Stimulated activated CD4-positive, alpha-beta T cell treated with anti-CD3 and anti-CD28 coated beads, Interleukin-12 subunit alpha, Interleukin-12 subunit beta, amount 100 ng/mL, for 24 hours (primary cell): ENCODE data around the gene DIAPH2.

ENCODE experiments used
- DNase-seq, 2 experiments: peaks; one replicate each; pipeline ENCODE4 v3.0.0-alpha.2; 2020; ENCODE audit warnings: low read depth in 2 of 2

Gene DIAPH2

DNA sequence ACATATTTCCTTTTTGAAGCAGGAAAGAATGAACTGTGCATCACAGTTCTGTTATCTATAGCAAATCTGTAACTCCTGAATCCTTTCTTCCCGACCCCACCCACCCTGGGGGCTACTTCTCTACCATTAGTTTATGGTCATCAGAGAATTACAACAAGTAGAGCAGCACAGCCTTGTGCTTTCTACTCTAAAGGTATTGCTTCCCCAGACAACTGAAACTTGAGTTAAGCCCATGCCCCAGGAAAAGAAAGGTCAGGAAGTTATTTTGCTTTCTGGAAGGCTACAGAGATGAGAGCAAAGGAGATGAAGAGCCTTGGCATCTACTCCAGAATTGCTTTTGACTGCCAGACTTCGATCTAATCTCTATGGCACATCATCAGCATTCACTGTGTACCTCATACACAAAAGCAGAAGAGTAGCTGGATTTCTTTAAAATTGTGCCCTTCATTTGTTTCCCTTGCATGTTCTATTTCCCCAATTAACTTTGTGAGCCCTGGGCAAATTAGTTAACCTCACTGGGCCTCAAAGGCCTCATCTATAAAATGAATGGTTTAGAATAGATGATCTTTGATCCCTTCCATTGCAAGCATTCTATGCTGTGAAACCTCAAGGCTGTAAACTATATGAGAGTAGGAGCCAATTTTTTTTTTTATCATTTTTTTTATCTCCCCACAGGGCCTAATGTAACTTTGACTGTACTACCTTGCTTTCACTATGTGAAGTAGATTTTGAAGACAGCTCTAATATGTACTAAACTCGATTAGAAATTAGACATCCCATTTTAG, 794.7 kb downstream of the DIAPH2 start:
- no peak for DNase-seq

DNA sequence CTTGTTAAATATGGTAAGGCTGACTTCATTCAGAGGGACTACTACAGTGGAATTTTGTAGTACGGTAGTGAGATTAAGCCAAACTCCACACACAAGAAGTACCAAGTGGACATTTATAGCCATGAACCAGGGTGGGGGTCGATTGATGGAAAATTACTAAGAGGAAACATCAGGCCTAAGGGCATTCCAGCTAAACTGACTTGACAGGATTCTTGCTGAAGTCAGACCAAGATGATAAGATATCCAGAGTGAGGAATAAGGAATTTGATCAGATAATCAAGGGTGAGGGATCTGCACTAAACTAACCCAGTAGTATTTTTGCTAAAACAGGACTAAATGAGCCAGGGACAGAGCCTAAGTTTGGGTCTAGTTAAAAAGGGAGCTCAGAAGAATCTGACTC, 796.6 kb downstream of the DIAPH2 start:
- no peak for DNase-seq

DNA sequence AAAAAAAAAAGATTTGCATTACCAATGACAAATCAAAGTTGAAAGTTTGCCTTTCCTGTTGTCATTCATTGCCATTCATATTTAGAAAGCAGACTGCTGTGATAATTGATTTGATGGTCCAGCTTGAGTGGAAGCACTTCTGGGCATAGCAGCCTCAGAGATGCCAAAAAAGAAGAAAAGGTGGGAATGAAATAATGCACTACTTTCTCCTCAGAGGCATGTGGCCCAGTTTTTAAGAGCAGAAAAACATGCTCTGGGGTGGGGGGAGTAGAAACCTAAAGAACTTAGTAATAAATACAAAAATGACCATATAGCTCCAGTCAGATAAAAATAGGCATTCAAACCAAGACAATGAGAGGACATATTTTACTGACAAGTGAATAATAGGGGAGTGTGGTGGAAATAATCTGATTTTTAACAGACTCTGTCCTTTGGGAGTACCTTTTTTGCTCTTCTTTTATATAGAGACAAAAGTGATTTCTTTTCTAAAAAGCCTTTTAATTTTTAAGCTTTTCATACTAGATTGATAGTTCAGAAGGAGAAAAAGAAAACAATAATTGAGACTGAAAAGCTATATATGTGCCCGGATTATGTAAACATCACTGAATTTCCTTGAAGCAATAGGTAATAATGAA, 798.1 kb downstream of the DIAPH2 start:
- DNase-seq: no peak

DNA sequence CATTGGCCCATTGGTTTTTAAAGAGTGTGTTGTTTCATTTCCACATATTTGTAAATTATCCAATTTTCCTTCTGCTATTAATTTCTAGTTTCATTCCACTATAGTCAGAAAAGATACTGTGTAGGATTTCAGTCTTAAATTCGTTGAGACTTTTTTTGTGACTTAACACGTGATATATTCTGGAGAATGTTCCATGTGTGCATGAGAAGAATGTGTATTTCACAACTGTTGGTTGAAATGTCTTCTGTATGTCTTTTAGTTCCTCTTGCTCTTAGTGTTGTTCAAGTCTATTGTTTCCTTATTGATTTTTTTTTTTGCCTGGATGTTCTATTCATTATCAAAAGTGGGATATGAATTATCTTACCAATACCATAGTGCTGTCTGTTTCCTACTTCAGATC, 806.0 kb downstream of the DIAPH2 start:
- DNase-seq: no peak

DNA sequence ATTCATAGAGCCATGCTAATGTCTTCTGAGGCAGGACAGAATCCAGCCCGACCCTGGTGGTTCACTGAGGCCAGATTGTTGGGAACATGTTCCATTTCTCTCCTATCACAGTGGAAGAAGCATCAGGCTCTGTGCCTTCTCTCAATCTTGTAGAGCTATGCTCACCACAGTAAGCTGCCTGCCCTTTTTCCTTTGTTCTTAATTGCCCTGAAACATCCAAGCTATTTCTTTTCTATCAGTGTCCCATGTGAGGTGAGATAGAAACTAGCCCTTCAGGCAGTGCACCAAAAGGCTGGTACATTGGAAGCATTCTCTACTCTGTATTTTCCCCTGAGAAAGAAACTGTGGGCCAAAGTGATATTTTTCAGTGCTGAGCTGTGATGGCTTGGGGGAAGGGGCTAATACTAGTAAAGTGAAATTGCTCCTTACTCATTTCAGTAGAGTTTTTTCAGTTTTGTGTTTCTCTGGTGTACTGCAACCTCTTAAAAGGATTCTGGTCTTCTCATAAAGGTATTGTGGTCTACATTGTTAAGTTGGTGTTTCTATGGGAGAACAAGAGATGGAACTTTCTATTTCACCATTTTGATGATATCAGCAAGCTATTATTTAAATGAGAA, 810.2 kb downstream of the DIAPH2 start:
- DNase-seq: no peak

DNA sequence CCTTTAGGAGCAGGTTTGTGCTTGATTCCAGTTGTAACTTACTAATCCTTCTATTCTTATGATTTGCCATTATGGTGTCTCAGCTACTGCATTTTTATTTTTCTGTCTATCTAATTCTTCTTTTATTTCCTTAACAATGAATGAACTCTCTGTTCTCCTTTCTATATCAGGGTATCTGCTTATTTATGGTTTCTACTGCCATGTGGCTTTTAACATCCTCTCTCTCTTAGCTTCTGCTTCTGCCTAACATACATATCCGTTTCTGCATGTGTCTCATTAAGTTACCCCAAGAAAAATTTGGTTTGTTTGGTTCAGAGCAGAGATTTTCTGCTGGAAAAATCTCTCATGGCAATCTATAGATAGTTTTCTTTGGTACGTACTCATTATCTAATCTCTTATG, 813.5 kb downstream of the DIAPH2 start:
- no peak for DNase-seq

DNA sequence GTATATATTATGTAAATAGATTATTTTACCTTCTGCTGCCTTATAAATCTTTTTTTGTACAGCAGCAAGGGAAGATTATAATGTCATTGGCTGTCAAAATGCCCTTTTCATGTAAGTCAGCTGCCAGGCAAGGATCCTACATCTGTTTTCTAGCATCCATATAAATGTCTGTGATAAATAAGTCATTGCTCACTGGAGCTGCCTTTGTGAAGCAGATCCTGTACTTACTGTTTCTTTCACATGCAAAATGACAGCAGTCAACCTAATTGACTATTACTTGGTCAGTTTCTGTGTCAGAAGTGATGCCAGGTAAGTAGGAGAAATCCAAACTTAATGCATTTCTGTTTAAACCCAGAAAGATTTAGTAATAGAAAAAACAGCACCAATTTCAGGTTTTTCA, 819.8 kb downstream of the DIAPH2 start:
- DNase-seq: no peak

DNA sequence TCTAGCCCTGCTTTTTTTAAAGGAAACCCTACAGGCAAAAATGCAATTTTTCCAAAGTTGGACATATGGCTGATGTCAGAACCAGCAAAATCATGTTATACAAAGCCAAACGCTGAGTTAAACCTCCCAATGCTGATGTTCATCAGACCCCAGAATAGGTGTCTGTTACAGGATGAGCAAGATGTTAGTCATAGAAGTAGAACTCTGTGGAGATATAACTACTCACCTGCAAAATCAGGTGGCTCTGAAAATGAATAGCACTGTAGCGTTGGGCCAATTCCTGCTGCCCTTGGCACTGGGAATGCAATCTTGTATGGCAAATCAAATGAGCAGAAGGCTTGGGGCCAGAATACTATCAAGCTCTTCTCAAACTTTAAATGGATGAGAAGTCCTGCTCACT, 833.1 kb downstream of the DIAPH2 start:
- no peak for DNase-seq

DNA sequence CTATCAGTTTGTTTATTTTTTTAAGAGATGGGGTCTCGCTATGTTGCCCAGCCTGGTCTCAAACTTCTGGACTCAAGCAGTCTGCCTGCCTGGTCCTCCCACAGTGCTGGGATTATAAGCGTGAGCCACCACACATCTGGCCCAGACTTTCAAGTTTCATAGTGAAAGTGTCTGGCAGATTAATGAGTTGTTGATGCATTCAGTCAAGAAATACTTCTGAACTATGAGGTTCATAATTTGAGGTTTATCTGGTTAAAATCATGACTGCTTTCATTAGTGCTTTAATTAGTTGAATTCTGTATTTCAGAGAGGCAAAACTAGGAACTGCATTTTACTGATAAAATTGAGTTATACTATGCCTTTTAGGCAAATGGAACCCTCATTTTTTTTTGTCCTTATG, 837.7 kb downstream of the DIAPH2 start:
- DNase-seq: no peak

DNA sequence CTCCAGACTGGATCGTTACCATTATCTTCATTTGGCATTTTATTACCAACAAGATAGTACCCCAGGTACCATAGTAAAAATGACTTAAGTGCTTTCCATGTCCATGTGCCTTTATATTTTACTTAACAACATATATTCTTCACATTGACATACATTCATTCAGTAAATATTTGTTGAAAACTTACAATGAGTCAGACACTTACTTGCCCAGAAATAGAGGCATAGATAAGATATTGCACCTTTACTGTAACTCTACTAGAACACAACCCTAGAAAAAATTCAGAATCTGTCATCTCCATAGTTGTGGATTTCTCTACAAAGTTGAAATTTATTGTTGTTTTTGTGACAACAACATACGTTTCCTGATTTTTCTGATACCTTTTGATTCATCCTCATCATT, 839.7 kb downstream of the DIAPH2 start:
- no peak for DNase-seq

DNA sequence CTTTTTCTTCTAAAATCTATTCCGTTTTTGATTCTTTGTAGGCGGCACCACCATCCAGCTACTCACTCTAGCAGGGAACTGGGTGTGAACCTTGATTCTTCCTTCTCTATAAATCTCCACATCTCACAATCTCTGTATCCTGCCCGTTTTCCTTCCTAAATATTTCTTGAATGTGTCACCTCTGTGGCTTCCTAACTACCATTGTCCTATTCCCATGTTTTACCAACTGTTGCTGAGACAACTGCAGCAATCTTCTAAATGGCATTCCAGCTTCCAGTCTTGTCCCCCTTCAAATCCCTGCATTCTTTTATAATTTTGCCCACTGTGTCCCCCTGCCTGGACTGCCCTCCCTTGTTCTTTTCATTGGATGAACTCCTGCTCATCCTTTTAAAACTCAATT, 840.4 kb downstream of the DIAPH2 start:
- no peak for DNase-seq

DNA sequence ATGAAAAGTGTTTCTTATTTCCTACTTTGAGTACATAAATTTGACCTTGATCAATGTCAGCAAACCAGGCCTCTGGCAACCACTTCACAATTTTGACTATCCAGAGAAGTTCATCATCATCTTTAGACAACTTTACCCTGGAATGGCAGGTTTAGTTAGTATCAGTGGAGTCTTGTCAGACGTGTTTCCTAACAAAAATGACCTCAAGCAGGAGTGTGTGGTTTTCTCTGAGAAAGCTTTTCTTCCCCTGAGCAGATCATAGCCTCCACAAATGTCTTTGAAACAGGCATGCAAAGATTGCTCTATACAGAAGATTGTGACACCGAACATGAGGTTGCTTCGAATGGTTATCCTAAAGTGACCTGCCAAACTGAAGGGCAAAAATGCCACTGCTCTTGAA, 841.3 kb downstream of the DIAPH2 start:
- DNase-seq: no peak

DNA sequence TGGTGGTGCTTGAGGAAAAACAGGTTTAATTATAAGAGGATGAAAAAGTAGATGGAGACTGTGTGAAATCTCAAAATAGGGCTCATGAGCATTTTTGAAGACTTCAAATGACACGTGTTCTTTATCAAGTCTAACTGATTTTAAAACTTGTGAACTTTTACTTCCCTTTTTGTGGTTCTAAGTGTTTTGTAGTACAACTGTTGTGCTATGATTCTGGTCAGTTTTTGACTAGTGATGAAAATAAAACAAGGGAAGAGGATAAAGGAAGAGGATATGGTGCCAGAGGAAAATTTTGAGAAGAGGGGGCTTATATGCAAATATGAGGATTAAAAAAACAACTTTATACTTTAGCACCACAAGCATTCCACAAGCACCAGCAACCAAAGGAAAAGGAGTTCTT, 843.1 kb downstream of the DIAPH2 start:
- DNase-seq: no peak

DNA sequence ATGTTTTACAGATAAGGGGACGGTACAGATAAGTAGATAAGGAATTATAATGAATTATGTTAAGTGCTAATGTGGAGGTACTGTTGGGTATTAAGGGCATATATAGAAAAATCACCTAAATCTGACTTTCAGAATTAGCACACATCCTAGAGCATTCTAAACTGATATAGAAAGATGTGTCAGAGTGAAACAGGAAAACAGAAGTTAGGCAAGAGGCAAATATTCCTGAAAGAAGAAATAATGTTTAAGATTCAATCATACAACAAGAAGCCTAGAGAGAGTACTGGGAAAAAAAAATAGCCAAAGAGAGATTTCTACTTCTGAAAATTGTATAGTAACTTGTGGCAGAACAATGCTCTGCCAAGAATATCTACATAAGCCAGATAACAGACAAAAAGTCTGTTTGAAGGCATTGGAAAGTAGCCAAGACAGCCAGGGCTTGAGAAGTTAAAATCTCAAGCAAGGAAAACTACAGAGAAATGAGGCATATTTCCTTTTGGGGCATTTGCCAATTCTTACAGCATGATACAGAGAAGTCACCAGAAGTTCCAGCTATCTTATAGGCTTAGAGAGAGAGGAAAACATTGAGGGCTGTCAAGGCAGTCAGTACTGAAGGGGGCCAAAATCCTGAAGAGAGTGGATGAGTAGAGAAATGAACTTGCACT, 845.0 kb downstream of the DIAPH2 start:
- DNase-seq: no peak

DNA sequence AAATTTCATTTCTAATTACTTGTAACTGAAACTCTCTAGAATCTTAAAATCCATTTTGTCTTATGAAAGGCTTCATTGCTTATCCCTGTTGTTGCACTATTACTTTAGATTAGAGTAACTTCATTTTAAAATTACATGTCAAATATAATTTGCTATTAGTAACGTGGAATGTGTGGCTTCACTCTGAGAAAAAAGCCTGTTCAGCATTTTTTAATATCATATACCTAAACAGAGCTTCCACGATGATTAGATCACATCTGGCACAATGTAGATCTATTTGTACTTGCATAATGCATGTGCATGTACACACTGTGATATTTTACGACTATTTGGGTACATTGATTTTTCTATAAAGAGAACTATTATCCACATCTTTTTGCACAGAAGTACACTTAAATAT, 847.2 kb downstream of the DIAPH2 start:
- DNase-seq: no peak

DNA sequence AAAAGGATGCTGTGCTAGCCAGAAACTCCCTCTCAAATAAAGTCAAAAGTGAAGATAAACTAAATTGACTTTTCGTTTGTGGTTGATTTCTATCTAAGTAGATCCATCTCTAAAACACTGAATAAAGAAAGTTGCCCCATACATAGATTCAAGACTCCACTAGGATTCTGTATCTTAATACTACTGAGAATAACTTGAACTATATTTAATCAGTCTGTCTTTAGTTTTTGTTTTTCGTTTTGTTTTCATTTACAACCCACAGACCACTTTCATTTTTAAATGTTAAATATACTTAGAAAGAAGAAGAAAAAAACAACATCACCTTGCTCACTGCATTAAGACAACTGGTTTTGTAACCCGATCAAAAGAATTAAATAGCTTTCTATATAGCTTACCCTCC, 854.1 kb downstream of the DIAPH2 start:
- DNase-seq: no peak

DNA sequence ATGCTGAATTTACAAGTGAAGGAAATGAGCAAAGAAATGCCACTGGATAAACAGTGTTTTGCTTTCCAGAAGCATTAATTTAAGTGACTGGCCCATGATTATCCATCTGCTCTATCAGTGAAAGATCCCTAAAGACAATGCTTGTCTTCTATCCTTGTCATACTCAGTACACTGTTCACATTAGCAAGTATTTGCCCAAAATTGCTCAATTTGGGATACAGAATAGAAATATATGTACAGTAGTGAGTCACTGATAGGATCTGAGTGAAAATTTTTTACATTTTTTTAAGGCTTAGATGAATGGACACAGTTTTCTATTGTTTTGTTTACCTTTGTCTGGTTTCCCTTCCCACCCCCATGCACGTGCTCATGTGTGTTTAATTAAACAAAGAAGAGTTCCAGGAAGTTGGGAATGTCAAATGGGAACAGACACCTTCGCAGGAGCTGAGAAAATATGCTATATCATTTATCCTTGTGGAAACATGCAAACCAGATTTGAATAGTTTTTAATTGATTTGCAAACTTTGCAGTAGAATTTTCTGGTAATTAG, 855.4 kb downstream of the DIAPH2 start:
- DNase-seq: no peak

DNA sequence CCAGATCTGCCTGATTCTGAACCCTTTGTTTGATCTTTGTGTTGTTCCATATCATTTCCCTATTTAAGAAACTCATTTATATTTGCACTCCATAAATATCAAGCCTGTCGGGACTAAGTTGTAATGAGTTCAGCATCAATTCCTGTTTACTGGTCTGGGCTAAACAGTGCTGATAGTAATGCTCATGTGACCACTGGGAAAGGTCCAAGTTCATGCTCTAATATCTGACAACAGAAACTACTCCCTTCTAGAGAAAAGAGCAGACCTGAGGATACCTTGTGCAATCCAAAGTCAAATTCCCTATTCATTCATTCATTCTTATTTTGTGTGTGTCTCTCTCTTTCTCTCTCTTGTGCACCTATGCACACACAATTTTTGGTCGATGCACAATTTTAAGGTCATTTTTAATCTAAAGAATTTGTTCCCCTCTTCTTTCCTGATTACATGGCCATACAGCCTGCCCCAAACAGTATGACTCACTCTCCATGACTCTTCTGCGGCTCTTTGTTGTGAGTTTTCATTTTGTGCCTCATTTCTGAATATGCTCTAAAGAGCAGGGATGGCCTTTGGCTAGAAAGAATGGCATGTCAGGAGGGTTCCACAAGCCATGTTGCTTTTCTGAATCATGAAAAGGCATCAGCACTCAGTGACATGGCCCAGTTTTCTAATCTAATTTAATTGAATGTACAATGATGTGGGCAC, 863.4 kb downstream of the DIAPH2 start:
- no peak for DNase-seq

DNA sequence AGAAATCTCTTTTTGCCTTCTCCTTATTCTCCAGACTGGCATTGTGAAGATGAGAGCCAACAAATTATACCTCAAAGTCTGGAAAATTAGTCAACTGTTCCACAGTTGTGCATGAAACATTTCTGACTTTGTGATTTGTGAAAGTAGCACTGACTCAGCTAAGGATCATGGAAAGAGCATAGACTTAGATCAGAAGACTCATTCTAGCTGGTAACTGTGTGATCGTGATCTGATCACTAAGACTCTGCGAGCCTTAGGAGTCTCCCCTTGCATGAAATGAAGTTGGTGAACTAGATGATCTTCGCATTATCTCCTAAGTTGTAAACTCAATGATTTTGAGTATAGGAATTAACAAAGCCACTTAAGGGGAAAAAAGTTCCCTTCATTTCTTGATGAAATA, 867.2 kb downstream of the DIAPH2 start:
- no peak for DNase-seq

DNA sequence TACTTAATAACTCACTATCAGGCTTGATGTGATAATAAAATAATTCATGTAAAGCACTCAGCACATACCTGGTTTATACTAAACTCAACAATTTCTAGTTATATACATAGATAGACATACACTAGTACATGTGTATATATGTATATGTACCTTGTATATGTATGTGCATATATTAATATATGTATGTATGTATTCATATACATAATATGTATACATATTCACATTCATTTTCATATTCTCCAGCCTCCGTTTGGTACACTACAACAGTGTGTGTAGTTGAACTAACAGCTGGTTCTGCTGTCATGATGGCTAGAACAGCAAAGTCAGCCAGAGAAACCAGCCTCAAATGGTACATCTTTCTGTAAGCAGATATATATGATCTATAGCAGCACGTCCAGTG, 869.2 kb downstream of the DIAPH2 start:
- DNase-seq: no peak

DNA sequence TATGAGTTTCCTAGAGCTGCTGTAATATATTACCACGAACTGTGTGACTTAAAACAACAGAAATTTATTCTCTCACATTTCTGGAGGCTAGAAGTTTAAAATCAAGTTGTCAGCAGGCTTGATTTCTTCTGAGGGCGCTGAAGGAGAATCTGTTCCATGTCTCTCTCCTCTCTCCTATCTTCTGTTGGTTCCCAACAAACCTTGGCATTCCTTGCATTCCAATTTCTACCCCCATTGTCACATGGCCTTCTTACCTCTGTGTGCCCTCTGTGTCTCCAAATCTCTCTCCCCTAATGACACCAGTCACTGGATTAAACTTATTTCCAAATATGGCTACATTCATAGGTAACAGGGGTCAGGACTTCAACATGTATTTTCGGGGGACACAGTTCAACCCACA, 871.7 kb downstream of the DIAPH2 start:
- no peak for DNase-seq
